Measurements from ENCODE around the gene HSD17B2.

- TF ChIP-seq POLR2AphosphoS5 (IDR thresholded peaks at IDR 0.05) (no peak), CTCF (IDR thresholded peaks at IDR 0.05) (no peak)
Measured at GRCh38 chr16:82072313-82072712, 37.3 kb downstream of the HSD17B2 start.
